ENCODE results near the gene AATF. TPM values are rescaled to one million over a fixed set of nuclear protein-coding genes. Genes with fewer than 3 reads are reported as not detected.
A peak's percentile ranks its signal among the peaks of the same experiment; 100 is the strongest.

AATF gene
- total RNA-seq, 1 experiment from 2014 or later, result 61.0 TPM

GRCh38 chr17:36939802-36940312, 8.9 kb upstream of the AATF start:
- Mint-ChIP-seq H3K27ac (no peak overlapping the region), H3K36me3 (no peaks in the 10 kb centered on the region), H3K9me3 (no peaks in the 10 kb centered on the region), H3K27me3 (ENCODE audit: low read depth) (peaks cover 99% of the 10 kb centered on the region), H3K4me3 (peak overlapping the region; percentile 54), H3K4me1 (peaks cover 70% of the 10 kb centered on the region)
- ATAC-seq (no peak), DNase-seq (ENCODE audit: low spot score) (peak; percentile 30)
- CTCF ChIA-PET, result interaction anchor here (1.4 kb wide), 1 partner anchor 107 kb away, joined by 3 read pairs; no protein-coding TSS in a partner anchor
- no peak for TF ChIP-seq SMAD4 (CRISPR knock-in tag; IDR thresholded peaks at IDR 0.05)
- TF ChIP-seq TCF7 (CRISPR knock-in tag; IDR thresholded peaks at IDR 0.05; ENCODE audit: low read depth), result no peak
- TF ChIP-seq, protein P1, sequence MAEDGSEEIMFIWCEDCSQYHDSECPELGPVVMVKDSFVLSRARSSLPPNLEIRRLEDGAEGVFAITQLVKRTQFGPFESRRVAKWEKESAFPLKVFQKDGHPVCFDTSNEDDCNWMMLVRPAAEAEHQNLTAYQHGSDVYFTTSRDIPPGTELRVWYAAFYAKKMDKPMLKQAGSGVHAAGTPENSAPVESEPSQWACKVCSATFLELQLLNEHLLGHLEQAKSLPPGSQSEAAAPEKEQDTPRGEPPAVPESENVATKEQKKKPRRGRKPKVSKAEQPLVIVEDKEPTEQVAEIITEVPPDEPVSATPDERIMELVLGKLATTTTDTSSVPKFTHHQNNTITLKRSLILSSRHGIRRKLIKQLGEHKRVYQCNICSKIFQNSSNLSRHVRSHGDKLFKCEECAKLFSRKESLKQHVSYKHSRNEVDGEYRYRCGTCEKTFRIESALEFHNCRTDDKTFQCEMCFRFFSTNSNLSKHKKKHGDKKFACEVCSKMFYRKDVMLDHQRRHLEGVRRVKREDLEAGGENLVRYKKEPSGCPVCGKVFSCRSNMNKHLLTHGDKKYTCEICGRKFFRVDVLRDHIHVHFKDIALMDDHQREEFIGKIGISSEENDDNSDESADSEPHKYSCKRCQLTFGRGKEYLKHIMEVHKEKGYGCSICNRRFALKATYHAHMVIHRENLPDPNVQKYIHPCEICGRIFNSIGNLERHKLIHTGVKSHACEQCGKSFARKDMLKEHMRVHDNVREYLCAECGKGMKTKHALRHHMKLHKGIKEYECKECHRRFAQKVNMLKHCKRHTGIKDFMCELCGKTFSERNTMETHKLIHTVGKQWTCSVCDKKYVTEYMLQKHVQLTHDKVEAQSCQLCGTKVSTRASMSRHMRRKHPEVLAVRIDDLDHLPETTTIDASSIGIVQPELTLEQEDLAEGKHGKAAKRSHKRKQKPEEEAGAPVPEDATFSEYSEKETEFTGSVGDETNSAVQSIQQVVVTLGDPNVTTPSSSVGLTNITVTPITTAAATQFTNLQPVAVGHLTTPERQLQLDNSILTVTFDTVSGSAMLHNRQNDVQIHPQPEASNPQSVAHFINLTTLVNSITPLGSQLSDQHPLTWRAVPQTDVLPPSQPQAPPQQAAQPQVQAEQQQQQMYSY (CRISPR knock-in tag; IDR thresholded peaks at IDR 0.05), result peak; percentile 85
- TF ChIP-seq, protein P2, sequence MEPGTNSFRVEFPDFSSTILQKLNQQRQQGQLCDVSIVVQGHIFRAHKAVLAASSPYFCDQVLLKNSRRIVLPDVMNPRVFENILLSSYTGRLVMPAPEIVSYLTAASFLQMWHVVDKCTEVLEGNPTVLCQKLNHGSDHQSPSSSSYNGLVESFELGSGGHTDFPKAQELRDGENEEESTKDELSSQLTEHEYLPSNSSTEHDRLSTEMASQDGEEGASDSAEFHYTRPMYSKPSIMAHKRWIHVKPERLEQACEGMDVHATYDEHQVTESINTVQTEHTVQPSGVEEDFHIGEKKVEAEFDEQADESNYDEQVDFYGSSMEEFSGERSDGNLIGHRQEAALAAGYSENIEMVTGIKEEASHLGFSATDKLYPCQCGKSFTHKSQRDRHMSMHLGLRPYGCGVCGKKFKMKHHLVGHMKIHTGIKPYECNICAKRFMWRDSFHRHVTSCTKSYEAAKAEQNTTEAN (CRISPR knock-in tag; IDR thresholded peaks at IDR 0.05), result no peak
- POLR2A ChIA-PET, result no interaction called here

- ATAC-seq (no peak), DNase-seq (ENCODE audit: low spot score) (peak; percentile 36)
- no peaks in the 10 kb centered on the region for H3K9me3 Mint-ChIP-seq
- peaks cover 99% of the 10 kb centered on the region for H3K27me3 Mint-ChIP-seq (ENCODE audit: low read depth)
- no peaks in the 10 kb centered on the region for H3K36me3 Mint-ChIP-seq
- TF ChIP-seq RELA (CRISPR knock-in tag; IDR thresholded peaks at IDR 0.05; ENCODE audit: borderline replicate concordance) (no peak), KAT7 (CRISPR knock-in tag; IDR thresholded peaks at IDR 0.05; ENCODE audit: borderline replicate concordance) (peak; percentile 52; the same call in 1 of the 2 replicates)
- TF ChIP-seq, protein P3, sequence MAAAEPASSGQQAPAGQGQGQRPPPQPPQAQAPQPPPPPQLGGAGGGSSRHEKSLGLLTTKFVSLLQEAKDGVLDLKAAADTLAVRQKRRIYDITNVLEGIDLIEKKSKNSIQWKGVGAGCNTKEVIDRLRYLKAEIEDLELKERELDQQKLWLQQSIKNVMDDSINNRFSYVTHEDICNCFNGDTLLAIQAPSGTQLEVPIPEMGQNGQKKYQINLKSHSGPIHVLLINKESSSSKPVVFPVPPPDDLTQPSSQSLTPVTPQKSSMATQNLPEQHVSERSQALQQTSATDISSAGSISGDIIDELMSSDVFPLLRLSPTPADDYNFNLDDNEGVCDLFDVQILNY (CRISPR knock-in tag; IDR thresholded peaks at IDR 0.05), result 0 out of 2 replicates have a peak, but pooled peaks have one; percentile 32
- POLR2A ChIA-PET, result no interaction called here
- H3K4me3 Mint-ChIP-seq, result peak overlapping the region; percentile 18
- H3K27ac Mint-ChIP-seq, result no peak overlapping the region
- peaks cover 68% of the 10 kb centered on the region for H3K4me1 Mint-ChIP-seq
- CTCF ChIA-PET, result interaction anchor here (1.0 to 1.4 kb wide), 3 partner anchors 9 to 283 kb away, joined by 3 read pairs; no protein-coding TSS in a partner anchor
These were observed 8.2 kb upstream of the AATF start for GRCh38 chr17:36940313-36941264.

DNA sequence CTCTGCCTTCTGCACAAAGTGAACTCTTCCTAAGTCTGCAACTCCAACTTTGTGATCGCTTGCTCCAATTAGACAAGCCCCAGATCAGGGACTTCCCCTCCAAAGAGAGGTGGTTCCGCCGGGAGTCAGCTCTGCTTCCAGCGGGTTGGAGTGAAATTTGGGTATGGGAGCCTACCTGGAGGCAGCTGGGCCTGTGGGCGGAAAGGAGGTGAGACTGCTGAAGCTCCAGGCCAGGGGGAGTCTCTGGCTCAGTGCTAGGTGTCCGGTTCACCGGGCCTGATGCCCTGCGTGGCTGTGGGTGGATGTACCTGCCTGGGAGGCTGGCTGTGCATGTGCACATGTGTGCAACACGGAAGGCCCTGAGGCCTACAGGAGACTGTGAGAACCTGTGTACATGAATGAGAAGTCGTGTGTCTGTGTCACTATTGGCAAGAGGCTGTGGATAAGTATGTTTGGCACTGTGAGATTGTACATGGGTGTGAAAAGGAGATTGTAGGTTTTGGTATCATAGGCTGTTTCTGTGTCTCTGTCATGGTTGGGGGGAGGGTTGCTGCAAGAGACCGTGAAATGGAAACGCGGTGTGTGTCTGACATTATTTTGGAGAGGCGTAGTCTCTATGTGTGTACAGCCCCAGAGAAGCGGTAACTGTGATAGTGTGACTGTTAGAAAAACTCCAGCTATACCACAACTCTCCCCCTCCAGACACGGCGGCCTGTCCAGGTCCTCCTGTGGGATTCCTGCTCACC, 7.3 kb upstream of the AATF start:
- Mint-ChIP-seq H3K9me3 (no peaks in the 10 kb centered on the region), H3K4me3 (peak overlapping the region; percentile 18), H3K4me1 (peaks cover 70% of the 10 kb centered on the region), H3K27ac (no peak overlapping the region), H3K27me3 (ENCODE audit: low read depth) (peaks cover 100% of the 10 kb centered on the region), H3K36me3 (no peaks in the 10 kb centered on the region)
- POLR2A ChIA-PET, result no interaction called here
- ATAC-seq (no peak), DNase-seq (ENCODE audit: low spot score) (peak; percentile 33)
- CTCF ChIA-PET, result interaction anchor here (0.5 to 1.2 kb wide), 3 partner anchors 8 to 284 kb away, joined by 3 read pairs; no protein-coding TSS in a partner anchor
- TF ChIP-seq, protein P3 (CRISPR knock-in tag; IDR thresholded peaks at IDR 0.05), result no peak
- TF ChIP-seq, protein P4, sequence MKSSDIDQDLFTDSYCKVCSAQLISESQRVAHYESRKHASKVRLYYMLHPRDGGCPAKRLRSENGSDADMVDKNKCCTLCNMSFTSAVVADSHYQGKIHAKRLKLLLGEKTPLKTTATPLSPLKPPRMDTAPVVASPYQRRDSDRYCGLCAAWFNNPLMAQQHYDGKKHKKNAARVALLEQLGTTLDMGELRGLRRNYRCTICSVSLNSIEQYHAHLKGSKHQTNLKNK (CRISPR knock-in tag; IDR thresholded peaks at IDR 0.05), result no peak
- TF ChIP-seq, protein P5, sequence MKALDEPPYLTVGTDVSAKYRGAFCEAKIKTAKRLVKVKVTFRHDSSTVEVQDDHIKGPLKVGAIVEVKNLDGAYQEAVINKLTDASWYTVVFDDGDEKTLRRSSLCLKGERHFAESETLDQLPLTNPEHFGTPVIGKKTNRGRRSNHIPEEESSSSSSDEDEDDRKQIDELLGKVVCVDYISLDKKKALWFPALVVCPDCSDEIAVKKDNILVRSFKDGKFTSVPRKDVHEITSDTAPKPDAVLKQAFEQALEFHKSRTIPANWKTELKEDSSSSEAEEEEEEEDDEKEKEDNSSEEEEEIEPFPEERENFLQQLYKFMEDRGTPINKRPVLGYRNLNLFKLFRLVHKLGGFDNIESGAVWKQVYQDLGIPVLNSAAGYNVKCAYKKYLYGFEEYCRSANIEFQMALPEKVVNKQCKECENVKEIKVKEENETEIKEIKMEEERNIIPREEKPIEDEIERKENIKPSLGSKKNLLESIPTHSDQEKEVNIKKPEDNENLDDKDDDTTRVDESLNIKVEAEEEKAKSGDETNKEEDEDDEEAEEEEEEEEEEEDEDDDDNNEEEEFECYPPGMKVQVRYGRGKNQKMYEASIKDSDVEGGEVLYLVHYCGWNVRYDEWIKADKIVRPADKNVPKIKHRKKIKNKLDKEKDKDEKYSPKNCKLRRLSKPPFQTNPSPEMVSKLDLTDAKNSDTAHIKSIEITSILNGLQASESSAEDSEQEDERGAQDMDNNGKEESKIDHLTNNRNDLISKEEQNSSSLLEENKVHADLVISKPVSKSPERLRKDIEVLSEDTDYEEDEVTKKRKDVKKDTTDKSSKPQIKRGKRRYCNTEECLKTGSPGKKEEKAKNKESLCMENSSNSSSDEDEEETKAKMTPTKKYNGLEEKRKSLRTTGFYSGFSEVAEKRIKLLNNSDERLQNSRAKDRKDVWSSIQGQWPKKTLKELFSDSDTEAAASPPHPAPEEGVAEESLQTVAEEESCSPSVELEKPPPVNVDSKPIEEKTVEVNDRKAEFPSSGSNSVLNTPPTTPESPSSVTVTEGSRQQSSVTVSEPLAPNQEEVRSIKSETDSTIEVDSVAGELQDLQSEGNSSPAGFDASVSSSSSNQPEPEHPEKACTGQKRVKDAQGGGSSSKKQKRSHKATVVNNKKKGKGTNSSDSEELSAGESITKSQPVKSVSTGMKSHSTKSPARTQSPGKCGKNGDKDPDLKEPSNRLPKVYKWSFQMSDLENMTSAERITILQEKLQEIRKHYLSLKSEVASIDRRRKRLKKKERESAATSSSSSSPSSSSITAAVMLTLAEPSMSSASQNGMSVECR (CRISPR knock-in tag; IDR thresholded peaks at IDR 0.05; ENCODE audit: borderline replicate concordance), result no peak
- TF ChIP-seq NR3C1 (CRISPR knock-in tag; conservative IDR thresholded peaks at IDR 0.05; ENCODE audit: low read depth), result no peak
- TF ChIP-seq TEAD1 (CRISPR knock-in tag; IDR thresholded peaks at IDR 0.05), result no peak

All from WTC11 (cell line).